Liver (tissue), 3 donors: ENCODE measurements around the gene MYOF.

Source experiments
- CTCF ChIP-seq: fragments of 150-350 bp; IDR thresholded peaks from 2 replicates; pipeline ENCODE4 v1.5.1; 2017; ENCODE audit warnings: improper control_type of control experiment, low read depth, low read length; ENCODE audit not compliant: missing input control
- EGR1 ChIP-seq, 2 donors: IDR thresholded peaks; 2 replicates each; pipeline ENCODE4 v1.6.1; 2016 to 2018; ENCODE audit warnings: antibody characterized with exemption in 2 of 2, low read depth in 2 of 2
- GABPA ChIP-seq, 2 donors: IDR thresholded peaks in 1 of 2; conservative IDR thresholded peaks in 1 of 2; 2 replicates each; pipeline ENCODE4 v1.6.1; 2016; ENCODE audit warnings: antibody characterized with exemption in 2 of 2, mild to moderate bottlenecking in 1 of 2, moderate library complexity in 1 of 2
- MAX ChIP-seq: IDR thresholded peaks from 2 replicates; pipeline ENCODE4 v1.6.1; 2016; ENCODE audit warnings: antibody characterized with exemption
- RAD21 ChIP-seq, 2 donors: IDR thresholded peaks; 2 replicates each; pipeline ENCODE4 v1.6.1; 2016; ENCODE audit warnings: antibody characterized with exemption in 2 of 2, mild to moderate bottlenecking in 2 of 2
- SP1 ChIP-seq: IDR thresholded peaks from 2 replicates; pipeline ENCODE4 v1.6.1; 2018; ENCODE audit warnings: antibody characterized with exemption, mild to moderate bottlenecking
- YY1 ChIP-seq: IDR thresholded peaks from 2 replicates; pipeline ENCODE4 v1.6.1; 2016; ENCODE audit warnings: antibody characterized with exemption, mild to moderate bottlenecking
- donor health status: healthy.
- donor health status: healthy.

DNA sequence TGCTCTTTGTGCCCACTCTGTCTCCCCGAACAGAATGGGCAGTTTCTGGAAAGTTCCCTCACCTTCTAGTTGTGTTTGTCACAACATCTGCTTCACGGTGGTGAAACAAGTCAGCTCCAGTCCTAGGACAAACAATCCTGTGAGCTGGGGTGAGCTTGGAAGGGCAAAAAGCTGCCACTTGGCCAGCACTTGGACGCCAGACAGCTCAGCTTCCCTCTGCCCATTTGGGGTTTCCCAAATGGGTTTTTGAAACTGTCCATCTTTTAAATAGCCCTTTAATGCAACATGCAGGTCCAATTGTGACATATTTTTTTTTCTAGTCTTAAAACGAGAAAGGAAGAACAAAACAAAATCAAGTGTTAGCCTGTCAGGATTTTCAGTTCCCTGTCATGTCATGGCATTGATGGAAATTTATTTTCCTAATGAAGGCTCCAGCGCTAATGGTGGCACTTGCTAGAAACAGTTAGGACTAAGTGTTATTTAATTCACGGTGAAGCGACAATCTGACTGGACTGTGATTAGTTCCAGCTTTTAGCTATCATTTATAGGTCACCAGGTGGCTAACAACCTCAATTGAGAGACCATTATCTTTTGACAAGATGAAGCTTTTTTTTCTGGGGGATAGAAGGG, 181.7 kb downstream of the MYOF start:
- TF ChIP-seq EGR1 (IDR thresholded peaks at IDR 0.05; ENCODE audit: low read depth in 2 of 2) (no peak), CTCF (no peak), GABPA (IDR thresholded peaks at IDR 0.05 in 1 of 2, conservative IDR thresholded peaks at IDR 0.05 in 1 of 2) (no peak), RAD21 (IDR thresholded peaks at IDR 0.05) (no peak), YY1 (no peak), MAX (no peak), SP1 (no peak)
